GM10266 (cell line): ENCODE data around the gene SMAD9.

ENCODE experiments used
- DNase-seq: peaks from one replicate; pipeline ENCODE4 v3.0.0; 2012; ENCODE audit errors: extremely low spot score
- TF ChIP-seq, protein P1 (sequence below): IDR thresholded peaks from 2 replicates; pipeline ENCODE4 v1.5.1; 2012; ENCODE audit warnings: mild to moderate bottlenecking, low read depth; ENCODE audit not compliant: control insufficient read depth, insufficient read depth; ENCODE audit errors: missing control alignments

Gene SMAD9

DNA sequence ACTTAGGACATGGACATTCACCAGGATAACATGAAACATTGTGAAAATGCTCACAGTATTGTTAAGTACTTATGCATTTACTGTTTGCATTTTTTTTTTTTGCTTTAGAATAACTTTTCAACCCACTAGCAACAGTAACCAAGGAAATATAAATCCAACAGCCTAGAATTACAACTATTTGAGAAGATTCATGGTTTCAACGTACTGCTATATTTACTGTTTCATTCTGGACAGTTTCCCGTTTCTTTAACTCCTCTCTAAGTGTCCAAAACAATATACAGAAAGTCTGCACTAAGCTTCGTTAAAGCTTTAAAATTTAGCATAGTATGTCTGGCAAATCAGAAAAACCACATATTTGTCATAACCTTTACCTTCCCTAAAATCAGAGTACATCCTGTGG lies 2.7 kb downstream of the SMAD9 start:
- no peak for DNase-seq
- TF ChIP-seq, protein P1, sequence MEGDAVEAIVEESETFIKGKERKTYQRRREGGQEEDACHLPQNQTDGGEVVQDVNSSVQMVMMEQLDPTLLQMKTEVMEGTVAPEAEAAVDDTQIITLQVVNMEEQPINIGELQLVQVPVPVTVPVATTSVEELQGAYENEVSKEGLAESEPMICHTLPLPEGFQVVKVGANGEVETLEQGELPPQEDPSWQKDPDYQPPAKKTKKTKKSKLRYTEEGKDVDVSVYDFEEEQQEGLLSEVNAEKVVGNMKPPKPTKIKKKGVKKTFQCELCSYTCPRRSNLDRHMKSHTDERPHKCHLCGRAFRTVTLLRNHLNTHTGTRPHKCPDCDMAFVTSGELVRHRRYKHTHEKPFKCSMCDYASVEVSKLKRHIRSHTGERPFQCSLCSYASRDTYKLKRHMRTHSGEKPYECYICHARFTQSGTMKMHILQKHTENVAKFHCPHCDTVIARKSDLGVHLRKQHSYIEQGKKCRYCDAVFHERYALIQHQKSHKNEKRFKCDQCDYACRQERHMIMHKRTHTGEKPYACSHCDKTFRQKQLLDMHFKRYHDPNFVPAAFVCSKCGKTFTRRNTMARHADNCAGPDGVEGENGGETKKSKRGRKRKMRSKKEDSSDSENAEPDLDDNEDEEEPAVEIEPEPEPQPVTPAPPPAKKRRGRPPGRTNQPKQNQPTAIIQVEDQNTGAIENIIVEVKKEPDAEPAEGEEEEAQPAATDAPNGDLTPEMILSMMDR = no peak

DNA sequence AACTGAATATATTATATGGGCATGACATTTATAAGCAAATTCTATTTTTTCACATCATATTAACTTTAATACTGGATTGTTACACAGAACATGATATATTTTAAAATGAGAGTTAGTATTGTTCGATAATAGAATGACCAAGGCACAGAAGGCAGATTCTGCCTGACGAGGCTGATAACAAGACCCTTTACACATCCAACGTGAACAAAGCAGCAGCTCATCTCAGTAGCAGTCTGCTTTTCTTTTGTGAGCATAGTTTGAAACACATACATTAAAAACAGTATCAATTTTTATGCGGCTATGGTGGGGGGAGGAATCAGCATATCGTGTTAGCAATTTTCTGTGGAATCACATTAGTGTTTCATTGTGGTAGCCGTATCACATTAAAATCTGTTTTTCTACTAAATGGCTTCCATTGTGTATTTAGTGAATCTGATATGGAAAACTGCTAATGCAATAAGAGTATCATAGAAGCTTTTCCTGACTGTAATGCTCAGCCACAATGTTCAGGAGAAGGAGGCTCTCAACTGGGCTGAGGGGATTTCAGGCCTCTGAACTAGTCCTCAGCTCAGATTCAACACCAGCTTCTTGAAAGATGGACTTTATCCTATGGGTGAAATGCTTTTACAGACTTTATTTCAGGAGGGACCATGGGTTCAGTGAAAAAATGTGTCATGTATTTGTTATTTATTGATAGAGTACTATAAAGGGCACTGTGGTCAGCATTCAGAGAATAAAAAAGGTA lies 4.0 kb downstream of the SMAD9 start:
- TF ChIP-seq, protein P1 = no peak
- DNase-seq = no peak

DNA sequence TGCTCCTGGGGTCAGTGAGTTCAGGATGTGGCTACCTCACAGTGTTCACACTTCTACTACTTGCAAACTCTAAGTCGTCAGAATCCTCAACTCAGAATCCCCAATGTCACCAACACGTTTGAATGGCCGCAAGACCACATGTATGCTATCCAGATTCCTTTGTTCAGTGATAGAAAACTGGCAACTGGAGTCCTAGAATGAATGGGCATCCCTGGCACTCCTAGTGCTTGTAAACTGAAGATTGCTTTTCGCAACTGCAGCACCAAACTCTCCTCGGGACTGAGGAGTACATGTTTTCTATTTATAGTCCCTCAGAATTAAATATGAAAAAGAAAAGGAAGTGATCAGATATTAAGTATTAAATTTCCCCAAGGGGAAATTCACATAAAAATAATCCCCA lies 4.9 kb downstream of the SMAD9 start:
- TF ChIP-seq, protein P1 = no peak
- no peak for DNase-seq

DNA sequence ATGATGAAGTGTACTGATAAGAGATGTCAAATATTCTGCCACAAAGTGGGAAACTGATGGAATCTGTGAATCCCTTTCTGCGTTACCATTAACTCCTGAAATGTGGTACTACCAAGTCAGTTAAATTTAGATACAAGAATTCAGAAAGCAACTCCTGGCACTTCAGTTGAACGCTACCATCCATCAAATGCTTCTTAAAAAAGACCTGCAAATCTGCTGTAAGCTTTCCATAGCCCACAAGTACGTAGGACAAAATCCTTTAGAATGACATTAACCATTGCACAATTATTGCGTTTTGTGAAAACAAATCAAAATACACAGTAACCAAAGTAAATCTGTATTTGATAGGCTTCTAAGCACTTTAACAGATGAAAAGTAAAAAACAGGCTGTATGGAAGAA lies 5.4 kb downstream of the SMAD9 start:
- DNase-seq = no peak
- TF ChIP-seq, protein P1 = no peak

DNA sequence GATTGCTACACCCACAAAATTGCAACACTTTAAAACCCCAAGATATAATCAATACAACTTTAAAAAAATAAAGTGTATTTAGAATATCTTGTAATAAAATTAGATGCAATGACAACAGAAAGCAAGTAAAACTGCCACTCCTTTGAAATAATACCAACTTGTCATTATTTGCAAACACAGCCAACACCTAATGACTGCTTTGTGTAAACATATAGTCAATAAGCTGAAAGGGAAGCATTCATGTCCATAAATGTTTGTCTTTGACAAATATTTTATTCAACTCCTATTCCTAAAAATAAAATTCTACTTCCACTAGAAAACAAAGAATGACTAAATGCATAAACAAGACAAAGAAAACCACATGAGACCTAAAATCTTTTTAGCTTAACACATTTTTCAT lies 6.6 kb downstream of the SMAD9 start:
- TF ChIP-seq, protein P1 = no peak
- DNase-seq = no peak

DNA sequence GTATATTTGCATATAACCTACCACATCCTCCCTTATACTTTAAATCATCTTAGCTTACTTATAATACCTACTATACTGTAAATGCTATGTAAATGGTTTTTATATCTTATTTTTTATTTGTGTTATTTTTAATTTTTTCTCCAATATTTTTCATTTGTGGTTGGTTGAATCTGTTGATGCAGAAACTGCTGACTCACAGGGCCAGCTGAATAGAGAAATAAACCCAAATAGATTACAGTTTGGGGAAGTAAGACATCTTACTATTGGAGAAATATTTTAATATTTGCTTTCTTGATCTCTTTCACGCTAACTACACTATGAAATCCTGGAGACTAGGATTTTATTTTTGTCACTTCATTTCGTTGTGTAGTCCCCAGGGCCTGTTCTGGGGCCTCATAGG lies 7.1 kb downstream of the SMAD9 start:
- TF ChIP-seq, protein P1 = no peak
- no peak for DNase-seq

DNA sequence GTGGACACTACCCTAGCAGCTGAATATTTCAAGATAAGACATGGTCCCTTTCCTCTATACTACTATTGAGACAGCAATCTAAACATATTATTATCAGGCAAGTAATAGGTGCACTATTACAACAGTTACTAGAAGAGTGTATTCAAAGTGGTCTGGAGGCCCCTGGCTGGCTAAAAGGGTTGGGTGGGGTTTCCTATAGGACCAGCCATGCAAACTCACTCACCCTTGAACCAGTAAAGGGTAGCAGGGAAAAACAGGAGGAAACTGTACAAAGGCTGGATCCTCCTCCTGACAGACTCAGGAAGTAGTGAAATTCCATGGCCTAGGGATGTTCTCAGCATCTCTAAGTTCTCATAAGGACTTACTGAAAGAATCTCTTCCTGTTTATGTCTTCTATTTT lies 7.7 kb downstream of the SMAD9 start:
- DNase-seq = no peak
- TF ChIP-seq, protein P1 = no peak
